Hepatocyte (in vitro differentiated cells): ENCODE data around the gene TCF7L1.

Experiments used
- CTCF ChIP-seq: fragments of 200-600 bp; sonication (generic); IDR thresholded peaks from 2 replicates; pipeline ENCODE4 v1.5.1; 2016; ENCODE audit warnings: antibody characterized with exemption, mild to moderate bottlenecking; ENCODE audit not compliant: poor library complexity
- EZH2 ChIP-seq: fragments of 200-600 bp; sonication (generic); IDR thresholded peaks from 2 replicates; pipeline ENCODE4 v1.6.1; 2016; ENCODE audit warnings: antibody characterized with exemption, mild to moderate bottlenecking, borderline replicate concordance
- EZH2phosphoT487 ChIP-seq: fragments of 200-600 bp; sonication (generic); IDR thresholded peaks from one replicate; pipeline ENCODE4 v1.6.1; 2018; ENCODE audit warnings: antibody characterized with exemption, mild to moderate bottlenecking, low read depth, moderate library complexity; ENCODE audit not compliant: unreplicated experiment, severe bottlenecking

- TF ChIP-seq CTCF, result no peak
- TF ChIP-seq EZH2, result no peak
- no peak for TF ChIP-seq EZH2phosphoT487
Observed at GRCh38 chr2:85171916-85172315, 38.7 kb downstream of the TCF7L1 start.
